HepG2 (cell line): ENCODE measurements around the gene CCL17. TPM values are rescaled to one million over a fixed set of nuclear protein-coding genes. Genes with fewer than 3 reads are reported as not detected.

Experiments
- BRF2 ChIP-seq: sonication (generic); formaldehyde crosslinking; IDR thresholded peaks from 2 replicates; pipeline ENCODE4 v1.8.1; 2022; ENCODE audit warnings: mild to moderate bottlenecking, missing genetic modification reagents
- CTCF ChIP-seq: sonication (generic); formaldehyde crosslinking; IDR thresholded peaks from 2 replicates; pipeline ENCODE4 v1.5.0; 2020; ENCODE audit warnings: mild to moderate bottlenecking, missing genetic modification reagents, moderate library complexity
- ELF1 ChIP-seq: sonication (generic); formaldehyde crosslinking; IDR thresholded peaks from 2 replicates; pipeline ENCODE4 v1.4.0; 2020; ENCODE audit warnings: missing genetic modification reagents
- HMG20B ChIP-seq: conservative IDR thresholded peaks from 2 replicates; pipeline ENCODE4 v1.6.1; 2016; ENCODE audit warnings: missing genetic modification reagents, missing compliant biosample characterization
- MAFF ChIP-seq: IDR thresholded peaks from 2 replicates; pipeline ENCODE4 v1.6.1; 2011; ENCODE audit warnings: low read depth, low read length, improper control_type of control experiment
- MATR3 ChIP-seq: sonication (generic); formaldehyde crosslinking; IDR thresholded peaks from 2 replicates; pipeline ENCODE4 v1.4.0; 2020; ENCODE audit warnings: missing genetic modification reagents
- MAX ChIP-seq: IDR thresholded peaks from 2 replicates; pipeline ENCODE4 v1.6.1; 2012; ENCODE audit warnings: inconsistent platforms
- MEIS2 ChIP-seq: sonication (generic); formaldehyde crosslinking; IDR thresholded peaks from 2 replicates; pipeline ENCODE4 v1.9.0; 2021; ENCODE audit warnings: mild to moderate bottlenecking, missing genetic modification reagents
- MNT ChIP-seq: fragments of 450-650 bp; IDR thresholded peaks from 2 replicates; pipeline ENCODE4 v1.6.1; 2016
- MTF1 ChIP-seq: sonication (generic); formaldehyde crosslinking; IDR thresholded peaks from 2 replicates; pipeline ENCODE4 v1.5.0; 2020; ENCODE audit warnings: missing genetic modification reagents
- NFYC ChIP-seq: IDR thresholded peaks from 2 replicates; pipeline ENCODE4 v1.6.1; 2016; ENCODE audit warnings: missing genetic modification reagents, missing compliant biosample characterization
- NKX3-1 ChIP-seq: sonication (generic); formaldehyde crosslinking; IDR thresholded peaks from 2 replicates; pipeline ENCODE4 v1.5.0; 2020; ENCODE audit warnings: missing genetic modification reagents
- PRDM10 ChIP-seq: sonication (generic); formaldehyde crosslinking; IDR thresholded peaks from 2 replicates; pipeline ENCODE4 v1.4.0; 2020; ENCODE audit warnings: low read depth, missing genetic modification reagents
- RARA ChIP-seq: IDR thresholded peaks from 2 replicates; pipeline ENCODE4 v1.6.1; 2016; ENCODE audit warnings: missing genetic modification reagents, missing compliant biosample characterization
- SP140L ChIP-seq: sonication (generic); formaldehyde crosslinking; IDR thresholded peaks from 2 replicates; pipeline ENCODE4 v1.4.0; 2020; ENCODE audit warnings: missing genetic modification reagents, borderline replicate concordance
- TAF15 ChIP-seq: fragments of 200-400 bp; formaldehyde crosslinking; IDR thresholded peaks from one replicate; pipeline ENCODE4 v1.6.1; 2018; ENCODE audit warnings: mild to moderate bottlenecking, low read depth, low read length; ENCODE audit not compliant: poor library complexity, severe bottlenecking
- ZFP36L1 ChIP-seq: sonication (generic); formaldehyde crosslinking; IDR thresholded peaks from 2 replicates; pipeline ENCODE4 v1.8.0; 2022; ENCODE audit warnings: mild to moderate bottlenecking, missing genetic modification reagents, moderate library complexity
- ZIK1 ChIP-seq: sonication (generic); formaldehyde crosslinking; IDR thresholded peaks from 2 replicates; pipeline ENCODE4 v1.5.0; 2020; ENCODE audit warnings: mild to moderate bottlenecking, low read depth, missing genetic modification reagents, borderline replicate concordance
- ZNF138 ChIP-seq: sonication (generic); formaldehyde crosslinking; IDR thresholded peaks from 2 replicates; pipeline ENCODE4 v1.5.0; 2020; ENCODE audit warnings: mild to moderate bottlenecking, low read depth, missing genetic modification reagents
- ZNF629 ChIP-seq: sonication (generic); formaldehyde crosslinking; conservative IDR thresholded peaks from 2 replicates; pipeline ENCODE4 v1.5.0; 2020; ENCODE audit warnings: missing genetic modification reagents
- ZSCAN25 ChIP-seq: sonication (generic); formaldehyde crosslinking; IDR thresholded peaks from 2 replicates; pipeline ENCODE4 v1.8.0; 2022; ENCODE audit warnings: mild to moderate bottlenecking, missing genetic modification reagents
- polyA plus RNA-seq, 8 experiments: library from polyadenylated mRNA; depleted of rRNA in 3 of 8; stranded (reverse) in 7 of 8; unstranded in 1 of 8; fragments of >200 nt; fragmentation: Illumina TruSeq in 4 of 8; extraction: Trizol in 4 of 8; gene quantifications; 2 replicates each; pipeline versions ENCODE4 v1.2.1 to v1.2.3, GENCODE V29; 2011 to 2016; ENCODE audit warnings: low read depth in 4 of 8, missing spikeins in 1 of 8, mixed read lengths in 1 of 8; ENCODE audit not compliant: insufficient read depth in 1 of 8
- total RNA-seq, 5 experiments: library from RNA; depleted of rRNA; stranded (reverse); fragments of >200 nt; fragmentation: Illumina TruSeq; extraction: Trizol; gene quantifications; 2 replicates each; pipeline ENCODE4 v1.2.3, GENCODE V29; 2016; ENCODE audit warnings: low read depth in 1 of 5

The CCL17 gene
- total and polyA plus RNA-seq, 2 of the 13 experiments (the other 11 are each of a cell fraction or from before 2014, with no cell fraction given), result not detected

GRCh38 chr16:57372372-57373116 lies 32.0 kb upstream of the CCL17 start, which contains the start of gene CX3CL1 (continued):
- TF ChIP-seq CTCF (peak; percentile 59), SP140L (0 out of 2 replicates have a peak, but pooled peaks have one; percentile 2), NFYC (CRISPR knock-in tag) (peak; percentile 51; the same call in 1 of the 2 replicates), HMG20B (no peak; the same call in 1 of the 2 replicates), MNT (no peak), NKX3-1 (no peak; the same call in none of the 2 replicates), ZNF138 (CRISPR knock-in tag) (peak; percentile 34; the same call in 1 of the 2 replicates), ELF1 (CRISPR knock-in tag) (peak; percentile 55), ZFP36L1 (CRISPR knock-in tag) (peak; percentile 81), ZNF629 (no peak; the same call in 1 of the 2 replicates), TAF15 (peak; percentile 84), MAFF (no peak), MTF1 (no peak; the same call in 1 of the 2 replicates), MEIS2 (CRISPR knock-in tag) (peak; percentile 88), ZIK1 (CRISPR knock-in tag) (no peak), MATR3 (CRISPR knock-in tag) (no peak), ZSCAN25 (CRISPR knock-in tag) (peak; percentile 84), BRF2 (no peak; the same call in 1 of the 2 replicates), PRDM10 (CRISPR knock-in tag) (peak; percentile 49; the same call in 1 of the 2 replicates), RARA (no peak; the same call in 1 of the 2 replicates), MAX (no peak; the same call in none of the 2 replicates)
